C4-2B (cell line): ENCODE measurements around the gene IL5.

Experiments used
- H3K27ac ChIP-seq: fragments of 450-650 bp; 2 replicates; pipeline ENCODE4 v1.5.1; 2017
- CTCF ChIP-seq: fragments of 450-650 bp; conservative IDR thresholded peaks from 2 replicates; pipeline ENCODE4 v1.5.1; 2017; ENCODE audit warnings: mild to moderate bottlenecking
- ZFX ChIP-seq: fragments of 450-650 bp; IDR thresholded peaks from 2 replicates; pipeline ENCODE4 v1.6.1; 2017

Gene IL5

GRCh38 chr5:132495667-132496190 lies 47.6 kb downstream of the IL5 start:
- H3K27ac ChIP-seq = peak overlapping the region; percentile 50
- no peak for TF ChIP-seq CTCF
- no peak for TF ChIP-seq ZFX

GRCh38 chr5:132493821-132494220 lies 49.5 kb downstream of the IL5 start:
- TF ChIP-seq CTCF (no peak), ZFX (no peak)
- no peak overlapping the region for H3K27ac ChIP-seq

GRCh38 chr5:132493241-132493640 lies 50.1 kb downstream of the IL5 start:
- TF ChIP-seq CTCF = no peak
- TF ChIP-seq ZFX = no peak
- H3K27ac ChIP-seq = no peak overlapping the region

GRCh38 chr5:132492386-132493125 lies 50.8 kb downstream of the IL5 start:
- no peak overlapping the region for H3K27ac ChIP-seq
- TF ChIP-seq ZFX (no peak), CTCF (no peak)
